Neural cell (in vitro differentiated cells): ENCODE data around the gene SORD. TPM values are rescaled to one million over a fixed set of nuclear protein-coding genes. Genes with fewer than 3 reads are reported as not detected.

Experiments
- H2AFZ ChIP-seq: fragments of 200-600, 300-800 bp; sonication (generic), shearing (Covaris generic); 2 replicates; pipeline ENCODE4 v1.6.0; 2014; ENCODE audit warnings: low read depth, mild to moderate bottlenecking, antibody characterized with exemption, low read length, moderate library complexity
- H3F3A ChIP-seq: fragments of 200-600 bp; shearing (Covaris generic); 2 replicates; pipeline ENCODE4 v1.6.1; 2016; ENCODE audit warnings: mild to moderate bottlenecking, moderate library complexity, mixed read lengths, antibody characterized with exemption, low read length; ENCODE audit not compliant: insufficient read depth, poor library complexity, severe bottlenecking
- H3K27ac ChIP-seq: fragments of 200-600, 300-800 bp; sonication (generic), shearing (Covaris generic); 2 replicates; pipeline ENCODE4 v1.5.1; 2014; ENCODE audit warnings: mild to moderate bottlenecking, low read length, moderate library complexity
- H3K27me3 ChIP-seq: fragments of 300-800, 200-600 bp; sonication (generic), shearing (Covaris generic); 2 replicates; pipeline ENCODE4 v1.6.0; 2014; ENCODE audit warnings: mild to moderate bottlenecking, low read depth, low read length, moderate library complexity; ENCODE audit not compliant: insufficient read depth
- H3K36me3 ChIP-seq: fragments of 300-800, 200-600 bp; sonication (generic), shearing (Covaris generic); 2 replicates; pipeline ENCODE4 v1.5.1; 2014; ENCODE audit warnings: mild to moderate bottlenecking, antibody characterized with exemption, low read length, moderate library complexity; ENCODE audit not compliant: insufficient read depth
- H3K4me2 ChIP-seq: fragments of 300-800, 200-600 bp; sonication (generic), shearing (Covaris generic); 2 replicates; pipeline ENCODE4 v1.6.0; 2014; ENCODE audit warnings: mild to moderate bottlenecking, low read length
- H3K4me3 ChIP-seq: fragments of 300-800, 200-600 bp; sonication (generic), shearing (Covaris generic); 2 replicates; pipeline ENCODE4 v1.5.1; 2014; ENCODE audit warnings: mild to moderate bottlenecking, low read length, moderate library complexity
- H3K79me2 ChIP-seq: fragments of 200-600 bp; shearing (Covaris generic); replicated peaks from 2 replicates; pipeline ENCODE4 v1.6.0; 2014; ENCODE audit warnings: mild to moderate bottlenecking, low read length, moderate library complexity; ENCODE audit not compliant: insufficient read depth
- H3K9ac ChIP-seq: fragments of 300-800, 200-600 bp; sonication (generic), shearing (Covaris generic); 2 replicates; pipeline ENCODE4 v1.6.1; 2016; ENCODE audit warnings: mild to moderate bottlenecking, low read length, mixed read lengths
- H3K9me2 ChIP-seq: fragments of 200-600 bp; shearing (Covaris generic); 2 replicates; pipeline ENCODE4 v1.6.1; 2016; ENCODE audit warnings: mild to moderate bottlenecking, low read length, mixed read lengths; ENCODE audit not compliant: insufficient read depth
- H3K9me3 ChIP-seq: fragments of 200-600, 300-800 bp; sonication (generic), shearing (Covaris generic); 2 replicates; pipeline ENCODE4 v1.6.1; 2016; ENCODE audit warnings: mild to moderate bottlenecking, mixed run types, low read length, moderate library complexity, mixed read lengths
- H4K20me1 ChIP-seq: fragments of 200-600 bp; shearing (Covaris generic); 2 replicates; pipeline ENCODE4 v1.6.1; 2016; ENCODE audit warnings: mild to moderate bottlenecking, mixed run types; ENCODE audit not compliant: insufficient read depth
- CTCF ChIP-seq: fragments of 450-650 bp; IDR thresholded peaks from 2 replicates; pipeline ENCODE4 v1.5.1; 2014; ENCODE audit warnings: antibody characterized with exemption, mild to moderate bottlenecking, moderate library complexity; ENCODE audit not compliant: poor library complexity, severe bottlenecking
- EP300 ChIP-seq: fragments of 450-650 bp; conservative IDR thresholded peaks from 2 replicates; pipeline ENCODE4 v1.6.1; 2014; ENCODE audit warnings: antibody characterized with exemption, mild to moderate bottlenecking, moderate library complexity; ENCODE audit not compliant: poor library complexity, severe bottlenecking
- EZH2 ChIP-seq: fragments of 200-600, 300-800 bp; shearing (Covaris generic), sonication (generic); IDR thresholded peaks from 2 replicates; pipeline ENCODE4 v1.6.1; 2014; ENCODE audit warnings: antibody characterized with exemption, low read length, borderline replicate concordance, mild to moderate bottlenecking; ENCODE audit not compliant: insufficient read depth, poor library complexity, severe bottlenecking
- MXI1 ChIP-seq: fragments of 450-650 bp; conservative IDR thresholded peaks from 2 replicates; pipeline ENCODE4 v1.6.1; 2014; ENCODE audit warnings: antibody characterized with exemption, mild to moderate bottlenecking; ENCODE audit not compliant: poor library complexity, severe bottlenecking
- POLR2AphosphoS5 ChIP-seq: IDR thresholded peaks from 2 replicates; pipeline ENCODE4 v1.6.1; 2012
- RAD21 ChIP-seq: fragments of 450-650 bp; conservative IDR thresholded peaks from 2 replicates; pipeline ENCODE4 v1.6.1; 2014; ENCODE audit warnings: antibody characterized with exemption, mild to moderate bottlenecking, moderate library complexity
- REST ChIP-seq: IDR thresholded peaks from 2 replicates; pipeline ENCODE4 v1.6.1; 2012; ENCODE audit warnings: borderline replicate concordance
- SMC3 ChIP-seq: fragments of 450-650 bp; conservative IDR thresholded peaks from 2 replicates; pipeline ENCODE4 v1.6.1; 2014; ENCODE audit warnings: antibody characterized with exemption, mild to moderate bottlenecking, moderate library complexity; ENCODE audit not compliant: poor library complexity
- TAF1 ChIP-seq: IDR thresholded peaks from 2 replicates; pipeline ENCODE4 v1.6.1; 2012; ENCODE audit warnings: low read depth
- polyA plus RNA-seq: library from polyadenylated mRNA; depleted of rRNA; stranded (reverse); fragments of >200 nt; gene quantifications from 2 replicates; pipeline ENCODE4 v1.2.3, GENCODE V29; 2014

The SORD gene
- polyA plus RNA-seq, 1 donor from 2014 or later: 17.7 TPM

DNA sequence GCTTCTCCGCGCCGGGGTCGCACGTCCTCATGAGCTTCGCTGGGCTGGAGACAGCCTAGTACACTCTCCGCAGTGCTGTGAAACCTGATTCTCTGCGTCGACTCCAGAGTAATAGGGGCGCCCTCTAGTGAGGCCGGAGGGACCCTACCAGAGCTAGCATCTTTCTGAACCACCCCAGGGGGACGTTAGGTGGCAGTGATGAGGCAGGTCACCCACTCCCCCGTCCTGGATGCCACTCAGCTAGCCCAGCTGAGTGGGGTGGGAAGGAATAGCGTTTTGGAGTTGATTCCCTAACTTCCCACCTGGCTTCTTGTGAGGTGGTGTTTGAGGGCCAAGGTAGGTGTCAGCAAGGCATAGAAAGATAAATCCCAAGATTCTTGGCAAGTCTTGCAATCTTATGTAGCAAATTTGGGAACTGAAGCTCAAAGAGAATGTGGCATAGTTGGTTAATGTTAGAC lies 95.2 kb downstream of the SORD start:
- no peak overlapping the region for H2AFZ ChIP-seq
- H3K9ac ChIP-seq: no peak overlapping the region
- no peaks in the 10 kb centered on the region for H3F3A ChIP-seq
- no peak overlapping the region for H3K4me2 ChIP-seq
- no peaks in the 10 kb centered on the region for H3K9me2 ChIP-seq
- H3K36me3 ChIP-seq: no peaks in the 10 kb centered on the region
- peaks cover 63% of the 10 kb centered on the region for H3K27me3 ChIP-seq
- no peaks in the 10 kb centered on the region for H3K79me2 ChIP-seq
- H3K4me3 ChIP-seq: peak overlapping the region; percentile 50
- no peaks in the 10 kb centered on the region for H4K20me1 ChIP-seq
- TF ChIP-seq CTCF (peak; percentile 100), TAF1 (no peak), RAD21 (peak; percentile 79), MXI1 (no peak), POLR2AphosphoS5 (no peak), EP300 (no peak), SMC3 (peak; percentile 88), REST (no peak), EZH2 (no peak)
- H3K9me3 ChIP-seq: no peaks in the 10 kb centered on the region
- no peak overlapping the region for H3K27ac ChIP-seq

GRCh38 chr15:45118996-45119395 lies 96.0 kb downstream of the SORD start:
- no peaks in the 10 kb centered on the region for H3F3A ChIP-seq
- H3K9me3 ChIP-seq: no peaks in the 10 kb centered on the region
- H3K9ac ChIP-seq: no peak overlapping the region
- no peaks in the 10 kb centered on the region for H3K9me2 ChIP-seq
- H3K36me3 ChIP-seq: no peaks in the 10 kb centered on the region
- no peak for TF ChIP-seq MXI1
- TF ChIP-seq SMC3: no peak
- TF ChIP-seq TAF1: no peak
- TF ChIP-seq CTCF: no peak
- no peak for TF ChIP-seq POLR2AphosphoS5
- TF ChIP-seq RAD21: no peak
- no peak for TF ChIP-seq EZH2
- no peak for TF ChIP-seq EP300
- TF ChIP-seq REST: no peak
- no peaks in the 10 kb centered on the region for H3K79me2 ChIP-seq
- H3K4me3 ChIP-seq: no peak overlapping the region
- H3K4me2 ChIP-seq: no peak overlapping the region
- H4K20me1 ChIP-seq: no peaks in the 10 kb centered on the region
- peaks cover 61% of the 10 kb centered on the region for H3K27me3 ChIP-seq
- no peak overlapping the region for H2AFZ ChIP-seq
- H3K27ac ChIP-seq: no peak overlapping the region
